Peyer's patch (tissue), 4 donors: ENCODE data around the gene NHLRC2.

ENCODE experiments used
- CTCF ChIP-seq, 6 experiments: fragments of 450-650 bp in 4 of 6; fragments of 200-600 bp in 2 of 6; sonication (generic) in 1 of 6; IDR thresholded peaks; one replicate each; pipeline ENCODE4 v1.5.1; 2017 to 2019; ENCODE audit warnings: antibody characterized with exemption in 6 of 6, mild to moderate bottlenecking in 3 of 6, moderate library complexity in 1 of 6
- POLR2A ChIP-seq, 2 donors: fragments of 450-650 bp; IDR thresholded peaks; one replicate each; pipeline ENCODE4 v1.5.1; 2017; ENCODE audit warnings: antibody characterized with exemption in 2 of 2, mild to moderate bottlenecking in 2 of 2, moderate library complexity in 2 of 2

GRCh38 chr10:113806503-113806902, 48.0 kb upstream of the NHLRC2 start:
- TF ChIP-seq CTCF (IDR thresholded peaks at IDR 0.05) (no peak), POLR2A (IDR thresholded peaks at IDR 0.05) (no peak)
